HG02852 (cell line): Measurements from ENCODE around the gene PKM.
"Not testable (repeated sequence)": the region's sequence is repeated elsewhere in the genome, so short reads cannot be mapped to it uniquely, and the experiment has no call there.

Source experiments
- ATAC-seq: cut with Tn5 transposase; IDR thresholded peaks from one replicate; pipeline ENCODE4 v1.9.1; 2021; ENCODE audit warnings: mild to moderate bottlenecking, moderate library complexity; ENCODE audit not compliant: unreplicated experiment

Gene PKM

GRCh38 chr15:72179950-72180581, 50.9 kb downstream of the PKM start:
- ATAC-seq, result no peak

- ATAC-seq, result no peak
Measured at GRCh38 chr15:72178976-72179585, 51.9 kb downstream of the PKM start.

- ATAC-seq, result no peak
Measured at GRCh38 chr15:72176743-72177142, 54.2 kb downstream of the PKM start.

DNA sequence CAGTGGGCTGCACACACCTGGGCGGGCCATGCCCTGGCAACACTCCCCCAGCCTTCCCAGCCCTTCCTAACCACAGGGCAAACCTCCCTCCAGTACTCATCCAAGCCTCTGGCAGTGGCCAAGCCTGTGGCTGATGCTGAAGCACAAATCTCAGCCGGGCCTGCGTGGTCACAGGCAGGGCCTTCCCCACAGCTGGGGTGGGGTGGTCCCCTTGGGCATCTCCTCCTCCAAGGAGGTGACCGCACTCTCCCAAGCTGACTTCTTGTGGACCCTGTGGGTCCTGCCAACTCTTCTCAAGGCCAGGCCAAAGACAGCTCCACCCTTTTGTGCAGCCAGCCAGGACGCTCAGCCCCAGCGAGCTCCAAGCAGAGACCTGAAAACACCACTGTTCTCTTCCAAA, 54.8 kb downstream of the PKM start:
- ATAC-seq, result no peak

DNA sequence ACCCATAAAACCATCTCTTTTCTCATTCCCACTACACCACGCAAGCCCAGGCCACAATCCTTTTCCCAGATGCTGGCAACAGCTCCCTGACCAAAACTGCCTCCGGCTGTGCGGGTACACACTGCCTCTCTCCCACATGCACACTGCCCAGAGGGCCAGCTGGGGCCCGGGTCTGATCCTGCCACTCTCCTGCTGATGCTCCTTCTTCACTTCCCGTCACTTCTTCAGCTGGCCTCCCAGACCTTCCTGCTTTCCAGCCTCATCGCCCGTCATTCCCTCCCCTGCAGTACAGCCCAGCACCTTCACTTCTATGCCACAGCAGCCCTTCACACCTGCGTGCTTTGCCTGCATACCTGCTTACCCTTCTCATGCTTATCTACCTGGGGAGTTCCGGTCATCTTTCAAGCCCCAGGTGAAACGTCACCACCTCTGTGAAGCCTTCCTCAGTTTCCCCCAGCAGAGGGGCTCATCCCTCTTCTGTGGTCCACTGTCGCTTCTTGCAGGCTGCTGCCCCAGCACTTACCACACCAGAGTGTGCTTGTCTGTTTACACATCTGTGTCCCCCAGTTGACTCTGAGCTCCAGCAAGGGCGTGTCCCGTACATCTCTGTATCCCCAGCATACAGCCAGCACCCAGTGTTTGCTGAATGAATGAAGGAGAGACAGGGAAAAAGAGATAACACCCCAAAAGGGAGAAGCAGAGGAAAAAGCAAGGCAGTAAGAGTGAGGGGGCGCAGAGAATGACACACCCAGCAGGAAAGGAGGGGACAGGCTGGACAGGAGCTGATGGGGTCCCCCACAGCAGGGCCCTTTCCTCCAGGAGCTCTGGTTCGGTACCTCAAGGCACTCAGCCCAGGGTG, 55.6 kb downstream of the PKM start:
- no peak for ATAC-seq

GRCh38 chr15:72174551-72175165, 56.3 kb downstream of the PKM start:
- no peak for ATAC-seq

DNA sequence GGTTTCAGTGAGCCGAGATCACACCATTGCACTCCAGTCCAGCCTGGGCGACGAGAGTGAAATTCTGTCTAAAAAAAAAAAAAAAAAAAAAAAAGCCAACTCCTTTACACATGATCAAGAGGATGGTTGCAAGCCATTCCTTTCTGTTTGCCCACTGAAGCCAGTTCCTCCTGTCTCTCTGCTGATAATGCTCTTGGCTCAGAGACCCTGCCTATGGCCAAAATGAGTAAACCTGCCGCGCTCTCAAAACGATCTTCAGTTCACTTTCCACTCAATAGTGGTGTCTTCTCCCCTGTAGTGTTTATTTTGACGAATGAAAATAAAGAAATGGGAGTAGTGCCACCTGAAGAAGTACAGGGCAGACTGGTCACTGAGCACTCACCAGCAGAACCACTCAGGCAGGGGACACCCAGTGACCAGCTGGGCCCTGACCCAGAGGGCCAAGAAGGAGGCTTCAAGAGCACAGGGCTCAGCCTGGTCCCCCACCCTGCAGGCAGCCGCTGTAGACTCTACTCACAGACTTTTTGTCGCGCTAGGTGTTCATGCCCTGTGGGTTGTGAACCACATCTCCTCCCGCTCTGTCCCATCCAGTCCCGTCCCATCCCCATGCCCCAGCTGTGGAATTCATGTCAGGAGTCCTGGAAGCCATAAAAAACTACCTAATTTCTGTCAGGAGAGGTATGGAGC, 57.0 kb downstream of the PKM start:
- no peak for ATAC-seq

GRCh38 chr15:72173401-72173800, 57.6 kb downstream of the PKM start:
- ATAC-seq, result no peak

- ATAC-seq, result no peak
Measured at GRCh38 chr15:72172796-72173195, 58.2 kb downstream of the PKM start.

GRCh38 chr15:72171978-72172377, 59.0 kb downstream of the PKM start:
- not testable (repeated sequence) for ATAC-seq

- ATAC-seq, result no peak
Measured at GRCh38 chr15:72170691-72171090, 60.3 kb downstream of the PKM start.

- ATAC-seq, result no peak
Measured at GRCh38 chr15:72169921-72170611, 60.9 kb downstream of the PKM start.

- ATAC-seq, result no peak
Measured at GRCh38 chr15:72169236-72169920, 61.6 kb downstream of the PKM start.

DNA sequence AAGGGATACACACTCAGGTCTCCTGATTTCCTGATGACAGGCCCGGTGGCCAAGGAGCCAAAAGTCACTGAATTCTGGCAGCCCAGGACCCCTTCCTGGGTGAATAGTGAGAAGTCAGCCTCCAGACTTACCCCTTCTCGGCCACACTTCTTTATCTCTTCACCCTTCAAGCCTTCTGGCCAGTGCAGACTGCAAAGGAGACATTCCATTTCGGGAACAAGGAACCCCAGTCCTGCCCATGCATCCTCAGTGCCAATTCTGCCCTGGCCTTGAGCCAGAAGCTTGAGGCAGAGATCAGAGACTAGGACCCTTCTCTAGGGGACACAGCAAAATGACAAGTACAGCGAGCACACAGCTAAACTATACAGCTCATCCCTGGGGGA, 62.2 kb downstream of the PKM start:
- no peak for ATAC-seq

- no peak for ATAC-seq
Measured at GRCh38 chr15:72168131-72168807, 62.7 kb downstream of the PKM start.

GRCh38 chr15:72167445-72167844, 63.5 kb downstream of the PKM start:
- ATAC-seq, result no peak

- ATAC-seq, result no peak
Measured at GRCh38 chr15:72166716-72167417, 64.1 kb downstream of the PKM start.

DNA sequence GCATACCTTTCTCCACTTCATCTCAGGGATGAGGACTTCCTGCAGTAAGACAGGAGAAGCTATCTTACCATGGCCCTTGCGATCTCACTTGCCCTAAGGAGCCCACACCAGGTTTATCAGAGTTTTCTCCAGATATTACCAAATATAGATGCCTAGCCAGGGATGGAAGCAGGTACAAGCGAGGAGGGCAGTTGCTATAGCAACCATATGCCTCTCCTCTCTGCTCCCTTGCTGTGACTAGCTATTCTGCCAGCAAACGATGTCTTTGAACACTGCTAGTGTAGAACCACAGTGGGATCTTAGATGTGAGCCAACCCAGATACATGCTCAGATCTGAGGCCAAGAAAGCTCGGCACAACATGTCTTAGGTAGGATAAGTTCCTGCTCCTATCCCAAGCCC, 67.3 kb downstream of the PKM start:
- ATAC-seq, result no peak

DNA sequence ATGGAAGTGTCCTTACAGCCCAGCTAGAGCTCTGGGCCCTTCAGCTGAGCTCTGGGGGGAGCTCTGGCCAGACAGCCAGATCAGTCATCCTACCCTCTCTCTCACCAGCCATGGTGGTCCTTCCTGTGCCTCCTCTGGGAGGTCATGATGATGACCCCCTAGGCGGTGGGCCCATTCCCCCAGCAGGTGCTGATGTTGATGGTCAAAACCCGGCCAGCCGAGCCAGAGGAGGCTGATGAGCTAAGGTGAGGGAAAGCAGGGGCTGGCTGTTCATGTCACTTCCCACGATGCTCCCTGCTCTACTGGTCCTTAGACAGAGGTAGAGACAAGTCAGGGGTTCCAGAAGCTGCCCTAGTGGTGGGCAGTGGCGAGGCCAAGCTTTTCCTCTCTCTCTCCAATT, 68.4 kb downstream of the PKM start:
- no peak for ATAC-seq
